Skeletal muscle cell (primary cell): ENCODE measurements around the gene ALPG.
"Not testable (repeated sequence)": the region's sequence is repeated elsewhere in the genome, so short reads cannot be mapped to it uniquely, and the experiment has no call there.

Experiments used
- DNase-seq: peaks from one replicate; pipeline ENCODE4 v3.0.0-alpha.2; 2010; ENCODE audit warnings: low read depth
- H3K4me3 ChIP-seq: 2 replicates; pipeline ENCODE4 v1.5.1; 2011; ENCODE audit warnings: low read depth, mild to moderate bottlenecking, control low read depth, low read length, moderate library complexity

The ALPG gene

DNA sequence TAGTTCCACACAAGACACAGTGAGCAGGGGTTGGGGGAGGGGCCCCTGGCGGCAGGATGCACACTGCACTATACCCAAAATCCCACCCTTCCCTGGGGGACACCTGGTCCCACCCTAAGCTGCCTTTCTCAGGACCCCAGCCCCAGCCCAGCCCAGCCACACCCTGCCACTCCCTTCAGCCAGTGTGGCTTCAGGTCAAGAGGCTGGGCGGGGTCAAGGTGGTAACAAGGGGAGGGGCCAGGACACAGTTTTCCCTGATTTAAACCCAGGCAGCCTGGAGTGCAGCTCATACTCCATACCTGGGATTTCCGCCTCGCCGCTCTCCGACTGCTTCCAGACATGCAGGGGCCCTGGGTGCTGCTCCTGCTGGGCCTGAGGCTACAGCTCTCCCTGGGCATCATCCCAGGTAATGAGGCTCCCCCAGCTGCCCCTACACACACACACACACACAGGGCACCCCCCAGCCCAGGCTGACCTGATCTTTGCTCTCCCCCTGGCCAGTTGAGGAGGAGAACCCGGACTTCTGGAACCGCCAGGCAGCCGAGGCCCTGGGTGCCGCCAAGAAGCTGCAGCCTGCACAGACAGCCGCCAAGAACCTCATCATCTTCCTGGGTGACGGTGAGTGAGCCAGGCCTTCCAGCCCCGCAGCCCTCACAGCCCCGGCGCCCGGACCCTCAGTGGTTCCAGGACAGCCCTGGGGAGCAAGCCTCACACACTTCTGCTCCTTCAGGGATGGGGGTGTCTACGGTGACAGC is at the start of gene ALPG:
Gene ALPG (plus strand): TSS at position 289 of the 755 bp plus-strand sequence. CDS start 51 bp downstream, at position 340.
- no peak for DNase-seq
- no peak within 1 kb of the TSS for H3K4me3 ChIP-seq

DNA sequence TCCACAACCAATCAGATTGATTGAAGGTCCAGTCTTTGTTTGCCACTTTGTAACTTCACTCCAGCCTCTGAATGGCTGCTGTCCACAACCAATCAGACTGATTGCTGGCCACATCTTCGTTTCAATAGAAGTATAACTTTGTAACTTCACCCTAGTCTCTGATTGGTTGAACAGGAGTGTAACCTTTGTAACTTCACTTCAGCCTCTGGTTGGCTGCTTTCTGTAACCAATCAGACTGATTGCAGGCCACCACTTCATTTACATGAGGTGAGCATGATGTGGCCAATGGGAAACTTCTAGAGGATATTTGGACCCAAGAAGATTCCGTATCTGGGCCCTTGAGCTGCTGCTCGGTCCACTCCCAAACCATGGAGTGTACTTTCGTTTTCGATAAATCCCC is 45.0 kb upstream of the ALPG start:
- H3K4me3 ChIP-seq: no peak overlapping the region
- no peak for DNase-seq

DNA sequence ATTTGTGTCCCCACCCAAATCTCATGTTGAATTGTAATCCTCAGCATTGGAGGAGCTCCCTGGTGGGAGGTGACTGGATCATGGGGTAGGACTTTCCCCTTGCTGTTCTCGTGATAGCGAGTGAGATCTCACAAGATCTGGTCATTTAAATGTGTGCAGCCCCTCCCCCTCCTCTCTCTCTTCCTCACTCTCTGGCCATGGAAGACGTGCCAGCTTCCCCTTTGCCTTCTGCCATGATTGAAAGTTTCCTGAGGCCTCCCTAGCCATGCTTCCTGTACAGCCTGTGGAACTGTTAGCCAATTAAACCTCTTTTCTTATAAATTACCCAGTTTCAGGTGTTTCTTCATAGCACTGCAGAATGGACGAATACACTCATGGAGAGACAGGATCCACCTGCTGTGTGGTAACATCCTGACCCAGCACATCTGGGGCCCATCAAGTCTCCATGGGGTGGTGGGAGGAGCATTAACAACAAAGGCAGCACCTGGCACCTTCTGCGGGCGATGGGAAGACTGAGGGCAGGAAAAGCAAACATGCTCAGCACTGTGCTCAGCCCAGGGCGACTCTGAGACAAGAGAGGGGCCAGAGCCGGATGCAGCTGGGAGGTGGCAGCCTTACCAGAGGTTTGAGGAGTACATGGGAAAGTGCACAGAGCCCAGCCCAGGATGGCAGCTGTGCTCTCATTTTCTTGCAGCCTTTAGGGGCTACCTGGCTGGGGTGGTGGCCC is 44.3 kb upstream of the ALPG start:
- H3K4me3 ChIP-seq: no peak overlapping the region
- no peak for DNase-seq

DNA sequence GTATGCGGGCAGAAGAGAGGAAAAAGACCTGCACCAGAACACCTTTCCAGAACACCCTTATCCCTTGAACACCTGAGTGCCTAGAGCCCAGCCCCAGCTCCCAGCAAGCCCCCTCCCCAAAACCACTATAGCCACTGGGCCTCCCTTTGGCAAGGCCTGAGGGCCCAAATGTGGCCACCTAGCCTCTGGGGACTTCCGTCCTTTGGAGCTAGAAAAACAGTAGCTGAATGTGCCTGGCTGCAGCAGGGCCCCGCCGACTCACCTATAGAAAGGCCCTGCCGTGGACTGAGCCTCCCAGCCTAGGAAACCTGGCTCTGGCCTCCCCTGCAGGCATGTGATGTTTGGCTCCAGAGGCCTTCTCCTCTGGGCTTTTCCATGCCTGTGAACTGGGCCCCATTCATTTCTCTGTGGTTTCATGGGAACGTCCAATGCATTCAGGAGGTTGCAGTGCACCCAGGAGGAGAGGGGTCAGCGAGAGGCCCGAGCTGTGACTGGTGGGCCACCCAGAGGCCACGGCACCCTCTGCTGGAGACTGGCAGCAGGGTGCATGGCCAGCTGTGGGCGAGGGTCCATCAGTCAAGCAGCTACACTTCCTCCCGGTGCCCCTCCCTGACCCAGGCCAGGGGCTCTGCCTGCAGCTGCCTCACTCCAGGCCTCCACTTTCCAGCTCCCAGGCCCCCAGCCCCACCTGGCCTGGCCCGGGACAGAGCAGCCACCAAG is 43.4 kb upstream of the ALPG start:
- not testable (repeated sequence) for DNase-seq, H3K4me3 ChIP-seq

DNA sequence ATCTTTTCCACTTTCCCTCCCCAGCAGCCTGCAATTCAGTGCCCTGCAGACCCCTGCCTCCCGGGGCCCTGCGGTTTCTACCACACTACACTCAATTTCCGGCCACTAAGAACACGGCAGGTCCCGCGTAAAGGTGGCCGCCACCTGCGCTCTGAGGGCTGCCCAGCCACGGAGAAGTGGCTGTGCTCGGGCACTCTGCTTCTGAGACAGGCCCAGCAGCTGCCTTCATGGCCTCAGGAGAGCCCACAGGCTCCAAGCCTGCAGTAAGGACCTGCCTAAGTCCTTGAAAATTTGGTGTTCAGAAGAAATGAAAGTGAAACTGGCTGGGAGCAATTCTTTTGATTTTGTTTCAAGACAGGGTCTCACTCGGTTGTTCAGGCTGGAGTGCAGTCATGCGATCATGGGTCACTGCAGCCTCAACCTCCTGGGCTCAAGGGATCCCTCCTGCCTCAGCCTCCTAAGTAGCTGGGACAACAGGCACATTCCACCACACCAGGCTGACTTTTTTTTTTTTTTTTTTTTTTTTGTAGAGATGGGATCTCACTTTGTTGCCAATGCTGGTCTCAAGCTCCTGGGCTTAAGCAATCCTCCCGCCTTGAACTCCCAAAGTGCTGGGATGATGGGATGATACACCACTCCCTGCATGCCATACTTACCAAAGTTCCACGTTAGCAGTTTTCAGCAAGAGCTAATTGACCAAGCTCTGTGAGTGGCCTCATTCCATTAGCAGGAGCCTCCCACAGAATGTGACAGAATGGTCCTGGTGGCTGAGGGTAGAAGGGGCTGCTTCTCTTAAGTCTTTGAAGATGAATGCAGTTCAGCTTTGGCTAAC is 42.6 kb upstream of the ALPG start:
- H3K4me3 ChIP-seq: no peak overlapping the region
- no peak for DNase-seq

DNA sequence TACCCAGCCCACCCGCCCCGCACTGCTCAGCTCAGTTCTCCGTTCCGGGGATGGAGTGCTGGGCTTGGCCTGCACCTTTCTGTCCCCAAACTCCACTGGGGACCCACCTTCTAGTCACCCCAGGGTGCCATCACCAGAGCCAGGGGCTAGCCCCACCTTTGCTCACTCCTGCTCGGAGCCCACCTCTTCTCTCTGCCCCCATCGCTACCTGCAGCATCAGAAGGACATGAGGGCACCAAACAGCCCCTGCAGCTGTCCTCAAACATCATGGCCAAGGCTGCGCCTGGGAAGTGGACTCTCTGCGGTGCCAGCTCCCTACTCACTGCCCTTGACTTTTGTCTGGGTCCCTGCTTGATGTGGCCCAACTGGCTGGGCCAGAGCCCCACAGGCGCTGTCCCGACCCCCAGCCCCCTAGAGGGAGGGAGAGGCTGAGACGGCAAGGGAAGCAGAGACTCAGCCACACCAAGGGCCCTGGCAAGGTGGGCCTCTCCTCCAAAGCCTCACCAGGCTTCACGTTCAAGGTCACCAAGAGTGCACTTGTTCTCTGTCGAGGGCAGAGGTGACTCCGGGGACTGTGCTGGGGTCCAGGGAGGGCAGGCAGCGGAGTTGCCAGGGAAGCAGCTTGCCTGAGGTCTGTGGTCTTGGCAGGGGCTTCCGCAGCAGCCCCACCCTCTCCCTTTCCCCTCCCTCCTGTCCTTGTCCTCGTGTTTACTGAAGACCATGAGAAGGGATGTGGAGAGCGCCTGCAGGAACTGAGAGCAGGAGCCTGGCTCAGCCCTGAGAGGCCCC is 41.6 kb upstream of the ALPG start:
- not testable (repeated sequence) for H3K4me3 ChIP-seq, DNase-seq

DNA sequence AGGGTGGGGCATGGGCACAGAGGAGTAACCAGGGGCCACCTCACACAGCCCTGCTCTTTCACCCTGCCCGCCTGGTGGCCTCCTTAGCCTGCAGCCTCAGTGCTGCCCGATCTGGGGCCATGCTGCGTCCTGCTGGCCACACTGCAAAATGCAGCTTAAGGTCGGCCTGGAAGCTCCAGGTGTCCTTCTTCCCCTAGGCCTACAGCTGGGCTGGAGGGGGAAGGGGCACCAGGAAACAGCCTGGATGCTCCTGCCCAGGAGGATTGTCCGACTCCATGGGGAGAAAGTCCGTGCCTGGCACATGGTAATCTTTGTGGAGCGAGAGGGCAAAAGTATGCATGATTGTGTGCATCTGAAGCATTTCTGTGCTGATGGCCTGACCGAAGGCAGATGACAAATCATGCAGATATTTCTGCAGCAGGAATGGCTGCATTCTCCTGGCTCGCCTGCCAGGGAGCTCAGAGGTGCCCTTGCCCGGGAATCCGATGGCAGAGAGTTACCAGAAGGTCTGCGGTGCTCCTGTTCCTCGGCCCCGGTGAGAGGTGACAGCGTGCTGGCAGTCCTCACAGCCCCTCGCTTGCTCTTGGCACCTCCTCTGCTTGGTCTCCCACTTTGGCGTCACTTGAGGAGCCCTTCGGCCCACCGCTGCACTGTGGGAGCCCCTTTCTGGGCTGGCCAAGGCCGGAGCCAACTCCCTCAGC is 40.9 kb upstream of the ALPG start:
- DNase-seq: no peak
- no peak overlapping the region for H3K4me3 ChIP-seq

DNA sequence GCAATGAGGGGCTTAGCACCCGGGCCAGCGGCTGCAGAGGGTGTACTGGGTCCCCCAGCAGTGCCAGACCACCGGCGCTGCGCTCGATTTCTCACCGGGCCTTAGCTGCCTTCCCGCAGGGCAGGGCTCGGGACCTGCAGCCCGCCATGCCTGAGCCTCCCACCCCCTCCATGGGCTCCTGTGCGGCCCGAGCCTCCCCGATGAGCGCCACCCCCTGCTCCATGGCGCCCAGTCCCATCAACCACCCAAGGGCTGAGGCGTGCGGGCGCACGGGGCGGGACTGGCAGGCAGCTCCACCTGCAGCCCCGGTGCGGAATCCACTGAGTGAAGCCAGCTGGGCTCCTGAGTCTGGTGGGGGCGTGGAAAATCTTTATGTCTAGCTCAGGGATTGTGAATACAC is 40.2 kb upstream of the ALPG start:
- H3K4me3 ChIP-seq, DNase-seq: not testable (repeated sequence)

DNA sequence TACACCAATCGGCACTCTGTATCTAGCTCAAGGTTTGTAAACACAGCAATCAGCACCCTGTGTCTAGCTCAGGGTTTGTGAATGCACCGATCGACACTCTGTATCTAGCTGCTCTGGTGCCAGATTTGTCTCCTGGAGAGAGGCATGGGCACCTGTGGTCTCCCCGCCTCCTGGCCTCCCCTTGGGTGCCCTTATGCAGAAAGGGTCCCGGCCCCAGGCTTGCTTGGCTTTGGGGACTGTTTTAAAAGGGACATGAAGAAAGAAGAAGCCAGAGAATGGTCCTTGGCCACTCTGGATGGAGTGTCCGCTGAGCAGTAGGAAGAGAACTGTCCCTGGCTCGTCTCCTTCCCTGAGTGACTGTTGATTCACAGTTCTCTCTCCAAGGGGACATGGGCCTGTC is 39.6 kb upstream of the ALPG start:
- no peak overlapping the region for H3K4me3 ChIP-seq
- DNase-seq: no peak

DNA sequence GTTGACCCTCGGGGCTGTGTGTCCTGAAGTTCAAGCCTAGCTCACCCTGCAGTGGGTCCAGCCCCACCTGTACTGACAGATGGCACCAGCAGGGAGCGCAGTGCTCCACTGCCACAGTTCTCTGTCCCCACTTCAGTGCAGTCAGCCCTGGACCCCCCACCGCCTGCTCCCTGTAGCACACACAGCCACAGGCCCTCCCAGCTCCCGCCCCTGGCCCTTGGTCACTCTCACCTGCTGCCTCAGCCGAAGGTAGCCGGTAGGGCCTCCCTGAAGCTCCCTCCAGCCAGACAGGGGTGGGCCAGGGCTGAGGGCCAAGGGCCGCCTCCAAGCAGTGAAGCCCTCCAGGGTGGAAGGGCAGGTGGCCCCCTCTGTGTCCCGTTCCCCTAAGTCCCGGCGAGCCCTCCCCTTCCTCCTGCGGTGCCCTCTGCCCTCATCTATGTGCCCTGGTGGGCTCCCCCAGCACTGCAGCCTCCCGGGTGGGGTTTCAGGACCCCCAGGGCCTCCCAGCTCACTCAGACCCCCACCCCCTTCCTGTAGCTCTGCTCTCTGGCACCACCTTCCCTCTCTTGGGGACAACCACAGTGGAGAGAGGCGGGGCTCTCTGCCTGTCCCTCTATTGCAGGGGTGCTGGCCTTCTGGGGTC is 38.9 kb upstream of the ALPG start:
- no peak overlapping the region for H3K4me3 ChIP-seq
- DNase-seq: no peak

DNA sequence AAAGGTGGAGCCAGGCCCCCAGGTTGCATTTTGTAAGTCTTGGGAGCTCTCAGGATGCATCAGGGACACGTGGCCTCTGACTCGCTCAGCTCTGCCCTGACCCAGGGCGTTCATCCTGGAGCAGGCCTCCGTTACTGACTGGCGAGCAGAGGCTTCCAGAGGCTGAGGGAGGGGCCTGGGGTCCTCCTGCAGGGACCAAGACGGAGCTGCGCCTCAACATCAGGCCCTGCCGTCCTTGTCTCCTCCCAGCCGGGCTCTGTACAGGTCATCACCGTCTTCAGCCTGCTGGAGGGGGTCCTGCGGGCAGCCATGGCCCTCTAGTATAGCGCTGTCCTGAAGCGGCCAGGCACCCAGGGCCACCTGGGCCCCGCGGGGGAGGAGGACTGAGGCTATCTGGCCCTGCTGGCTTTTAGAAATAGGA is 38.3 kb upstream of the ALPG start:
- DNase-seq: no peak

DNA sequence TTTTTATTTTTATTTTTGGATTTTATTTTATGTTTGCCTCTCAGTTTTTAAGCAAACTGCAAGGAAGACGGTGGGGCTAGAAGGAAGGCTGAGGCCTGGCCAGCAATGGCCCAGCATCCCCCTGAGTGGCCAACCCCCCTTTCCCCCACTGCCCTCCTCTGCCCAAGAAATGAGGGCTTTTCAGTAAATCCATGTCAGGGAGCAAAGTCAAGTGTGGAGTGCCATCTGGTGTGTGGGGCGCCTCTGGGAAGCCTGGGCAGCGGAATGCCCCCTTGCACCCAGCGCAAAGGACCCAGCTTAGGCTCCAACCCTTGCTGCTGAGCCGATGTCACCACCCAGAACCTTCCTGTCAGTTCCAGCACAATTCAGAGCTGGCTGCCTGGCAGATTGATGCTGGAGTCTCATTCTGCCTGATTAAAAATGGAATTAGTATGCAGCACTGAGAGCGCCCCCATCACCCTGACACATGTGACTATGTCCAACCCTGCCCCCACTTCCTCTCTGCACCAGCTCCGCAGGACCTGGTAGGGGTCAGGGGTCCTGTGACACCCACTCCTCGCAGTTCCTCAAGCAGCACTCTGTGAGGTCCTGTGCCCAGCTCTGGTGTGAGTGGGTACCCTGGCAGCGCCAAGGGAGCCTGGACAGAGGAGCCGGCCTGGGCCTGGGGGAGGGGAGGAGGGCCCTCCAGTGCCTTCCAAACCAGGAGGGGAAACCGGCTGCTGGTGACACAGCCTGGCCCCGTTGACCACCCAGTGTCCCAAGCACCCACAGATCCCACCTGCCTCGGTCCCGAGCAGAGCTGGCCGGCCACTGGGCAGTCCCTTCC is 37.3 kb upstream of the ALPG start:
- H3K4me3 ChIP-seq: no peak overlapping the region
- no peak for DNase-seq

More for the DNA sequence above, 38.3 kb upstream of the ALPG start:
- H3K4me3 ChIP-seq: no peak overlapping the region

DNA sequence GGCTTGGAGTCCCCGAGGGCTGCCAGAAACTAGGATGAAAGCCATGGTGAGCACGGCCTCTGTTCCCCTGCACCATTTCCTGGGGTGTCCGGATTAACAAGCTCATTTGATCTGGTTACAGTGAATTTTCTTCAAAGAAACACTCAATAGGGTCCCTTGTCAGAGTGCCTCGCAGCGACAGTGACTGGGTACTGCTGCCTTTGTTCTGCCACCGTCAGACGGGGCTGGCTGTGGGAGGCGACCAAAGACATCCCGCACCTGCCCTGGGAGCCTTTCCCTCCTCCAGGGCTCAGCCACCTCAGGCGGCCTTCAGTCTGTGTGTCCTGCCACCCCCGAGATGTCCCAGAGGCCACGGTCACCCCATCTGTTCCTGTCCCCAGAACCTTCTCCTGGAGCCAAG is 36.6 kb upstream of the ALPG start:
- DNase-seq, H3K4me3 ChIP-seq: not testable (repeated sequence)

DNA sequence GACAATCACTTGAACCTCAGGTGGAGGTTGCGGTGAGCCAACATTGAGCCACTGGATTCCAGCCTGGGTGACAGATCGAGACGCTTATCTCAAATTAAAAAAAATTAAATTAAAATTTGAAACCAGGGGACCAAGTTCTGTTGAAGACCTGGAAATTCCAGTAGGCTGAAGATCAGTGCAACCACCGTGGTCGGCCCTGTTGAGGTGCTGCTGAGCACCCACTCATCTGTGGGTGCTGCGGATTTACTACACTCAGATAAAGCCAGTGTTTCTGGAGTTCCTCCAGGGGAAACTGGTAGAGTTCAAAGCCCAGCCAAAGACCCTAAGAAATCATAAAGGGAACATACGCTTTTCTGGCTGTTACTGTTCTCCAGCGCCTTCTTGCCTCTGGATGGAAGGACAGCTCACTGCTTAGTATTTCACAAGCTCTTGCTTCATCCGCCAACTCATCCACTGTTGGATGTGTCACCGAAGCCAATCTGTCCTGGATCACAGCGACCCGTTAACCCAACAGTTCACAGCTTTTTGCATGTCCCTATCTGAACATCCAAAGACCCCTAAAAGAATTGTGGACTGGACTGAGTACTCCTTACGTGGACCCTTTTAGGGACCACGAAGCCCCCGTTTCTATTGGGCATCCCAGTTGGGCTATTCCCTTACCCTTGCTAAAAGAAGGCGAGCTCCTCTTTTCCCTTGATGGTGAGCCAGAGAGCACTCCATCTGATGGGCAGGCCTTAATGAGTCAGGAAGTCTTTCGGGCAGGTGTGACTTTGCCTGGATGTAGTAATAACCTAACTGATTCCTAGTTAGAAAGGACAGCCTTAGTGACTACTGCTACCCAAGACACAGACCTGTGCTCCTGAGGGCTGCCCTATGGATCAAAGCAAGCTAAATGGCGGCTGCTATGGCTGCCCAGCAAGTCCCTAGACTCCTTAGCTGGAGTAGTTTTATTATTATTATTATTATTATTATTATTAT is 34.1 kb upstream of the ALPG start:
- no peak overlapping the region for H3K4me3 ChIP-seq
- peak; percentile 47 for DNase-seq

DNA sequence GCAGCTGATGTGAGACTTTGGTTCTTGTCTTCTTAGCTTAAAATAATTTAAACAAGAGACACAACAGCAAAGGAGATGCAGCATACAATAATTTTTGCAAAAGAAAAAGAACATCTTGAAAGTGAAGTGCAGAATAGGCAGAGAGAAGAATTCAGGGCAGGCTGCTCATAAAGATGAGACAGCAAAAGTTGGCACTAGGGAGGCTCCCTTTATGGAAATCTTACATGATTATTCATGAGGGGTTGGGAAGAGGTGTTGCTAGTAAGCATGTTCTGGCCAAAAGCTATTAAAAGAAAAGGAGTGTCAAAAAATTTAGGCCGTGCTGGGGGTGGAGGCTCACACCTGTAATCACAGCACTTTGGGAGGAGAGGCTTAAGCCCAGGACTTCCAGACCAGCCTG is 32.3 kb upstream of the ALPG start:
- DNase-seq: no peak
- H3K4me3 ChIP-seq: no peak overlapping the region

DNA sequence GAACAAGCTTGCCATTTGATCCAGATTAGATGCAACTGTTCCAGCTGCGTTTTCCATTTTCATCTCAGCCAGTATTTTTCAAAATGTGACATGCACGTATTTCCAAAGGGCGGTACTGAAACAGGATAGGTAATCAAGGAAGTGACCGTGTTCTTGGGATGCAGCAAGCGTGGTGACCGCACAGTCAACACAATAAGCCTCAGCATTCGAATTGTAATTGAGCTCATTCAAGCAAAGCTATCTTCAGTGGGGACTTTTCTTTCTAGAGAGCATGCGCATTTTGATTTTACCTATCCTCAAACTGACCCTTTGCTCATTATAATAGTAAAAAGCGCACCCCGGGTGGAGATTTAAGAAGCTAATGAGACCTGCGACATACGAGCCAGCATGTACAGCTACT is 31.5 kb upstream of the ALPG start:
- no peak for DNase-seq
- H3K4me3 ChIP-seq: no peak overlapping the region
